ENCODE results near the gene DNAJC11.
"Not testable (repeated sequence)": the region's sequence is repeated elsewhere in the genome, so short reads cannot be mapped to it uniquely, and the experiment has no call there.

The DNAJC11 gene

GRCh38 chr1:6651909-6652308, 49.7 kb downstream of the DNAJC11 start:
- no peak for DNase-seq

- no peak for DNase-seq
These were observed 53.1 kb downstream of the DNAJC11 start for GRCh38 chr1:6648556-6648955.

- no peak for DNase-seq
These were observed 55.0 kb downstream of the DNAJC11 start for GRCh38 chr1:6646499-6647148.

GRCh38 chr1:6645018-6645417, 56.6 kb downstream of the DNAJC11 start:
- no peak for DNase-seq

- not testable (repeated sequence) for DNase-seq
These were observed 60.7 kb downstream of the DNAJC11 start for GRCh38 chr1:6640867-6641266.

GRCh38 chr1:6638226-6638625, 63.4 kb downstream of the DNAJC11 start:
- DNase-seq: no peak

GRCh38 chr1:6637770-6638169, 63.8 kb downstream of the DNAJC11 start:
- no peak for DNase-seq

- DNase-seq: not testable (repeated sequence)
These were observed 64.8 kb downstream of the DNAJC11 start for GRCh38 chr1:6636778-6637177.

GRCh38 chr1:6635910-6636760, 65.5 kb downstream of the DNAJC11 start:
- DNase-seq: no peak

- DNase-seq: no peak
These were observed 66.3 kb downstream of the DNAJC11 start for GRCh38 chr1:6635161-6635909.

GRCh38 chr1:6634371-6635052, 67.1 kb downstream of the DNAJC11 start:
- DNase-seq: no peak

GRCh38 chr1:6632588-6633514, 68.8 kb downstream of the DNAJC11 start:
- no peak for DNase-seq

- no peak for DNase-seq
These were observed 70.6 kb downstream of the DNAJC11 start for GRCh38 chr1:6631058-6631457.

- DNase-seq: no peak
These were observed 71.6 kb downstream of the DNAJC11 start for GRCh38 chr1:6630027-6630426.

- no peak for DNase-seq
These were observed 72.6 kb downstream of the DNAJC11 start for GRCh38 chr1:6628971-6629479.

GRCh38 chr1:6627841-6628545, 73.6 kb downstream of the DNAJC11 start:
- DNase-seq: no peak

GRCh38 chr1:6627031-6627430, 74.6 kb downstream of the DNAJC11 start:
- DNase-seq: no peak

GRCh38 chr1:6625584-6626149, 75.9 kb downstream of the DNAJC11 start:
- no peak for DNase-seq

- DNase-seq: peak; percentile 59
These were observed 76.7 kb downstream of the DNAJC11 start, which contains the start of gene THAP3 for GRCh38 chr1:6624710-6625583. THAP3 (plus strand) TSS chr1:6624868; CDS start chr1:6625219, 351 bp downstream.
